Stimulated activated CD4-positive, alpha-beta T cell treated with anti-CD3 and anti-CD28 coated beads, Interleukin-15, amount 100 ng/mL, for 48 hours (primary cell): ENCODE results near the gene KRT222.

Experiments used
- DNase-seq, 2 donors: peaks; one replicate each; pipeline ENCODE4 v3.0.0-alpha.2; 2020; ENCODE audit warnings: low read depth in 2 of 2

Gene KRT222

GRCh38 chr17:40615068-40615840 lies 49.7 kb downstream of the KRT222 start:
- no peak for DNase-seq

- DNase-seq: no peak
These were observed 50.4 kb downstream of the KRT222 start for GRCh38 chr17:40614431-40615067.

GRCh38 chr17:40613467-40614154 lies 51.4 kb downstream of the KRT222 start:
- no peak for DNase-seq

- DNase-seq: peak in 1 of 2 donors; percentile 47
These were observed 52.3 kb downstream of the KRT222 start for GRCh38 chr17:40612599-40613244.

- DNase-seq: no peak
These were observed 53.0 kb downstream of the KRT222 start for GRCh38 chr17:40611840-40612474.

GRCh38 chr17:40610359-40610758 lies 54.6 kb downstream of the KRT222 start:
- DNase-seq: no peak

- no peak for DNase-seq
These were observed 56.9 kb downstream of the KRT222 start for GRCh38 chr17:40608061-40608581.

- DNase-seq: no peak
These were observed 57.3 kb downstream of the KRT222 start for GRCh38 chr17:40607641-40608040.

- no peak for DNase-seq
These were observed 58.2 kb downstream of the KRT222 start for GRCh38 chr17:40606548-40607353.

GRCh38 chr17:40605306-40605705 lies 59.7 kb downstream of the KRT222 start:
- DNase-seq: peak; percentile 64 to 71
